Nephron progenitor cell (in vitro differentiated cells): ENCODE measurements around the gene SYNJ1.
A peak's percentile ranks its signal among the peaks of the same experiment; 100 is the strongest.

ENCODE experiments used
- DNase-seq: peaks from one replicate; pipeline ENCODE4 v3.0.0; 2021
- H3K27ac Mint-ChIP-seq: 2 replicates; pipeline ENCODE4 v1.8.0; 2021; ENCODE audit warnings: mild to moderate bottlenecking, moderate library complexity, mixed read lengths
- H3K27me3 Mint-ChIP-seq: 2 replicates; pipeline ENCODE4 v1.8.0; 2021; ENCODE audit warnings: mild to moderate bottlenecking, low read depth, mixed read lengths; ENCODE audit not compliant: poor library complexity
- H3K36me3 Mint-ChIP-seq: 2 replicates; pipeline ENCODE4 v1.8.0; 2021; ENCODE audit warnings: low read depth, mixed read lengths
- H3K4me1 Mint-ChIP-seq: 2 replicates; pipeline ENCODE4 v1.8.0; 2021; ENCODE audit warnings: mixed read lengths
- H3K4me3 Mint-ChIP-seq: 2 replicates; pipeline ENCODE4 v1.8.0; 2021; ENCODE audit warnings: mild to moderate bottlenecking, moderate library complexity, mixed read lengths
- H3K9me3 Mint-ChIP-seq: 2 replicates; pipeline ENCODE4 v1.8.0; 2021; ENCODE audit warnings: mild to moderate bottlenecking, moderate library complexity, mixed read lengths
- TF ChIP-seq, protein P1 (sequence below): fragments of 200-600 bp; sonication (generic); IDR thresholded peaks from 2 replicates; pipeline ENCODE4 v1.5.0; 2021; ENCODE audit warnings: antibody characterized with exemption

SYNJ1 gene

GRCh38 chr21:32710069-32710784, 17.6 kb downstream of the SYNJ1 start:
- Mint-ChIP-seq H3K36me3 (no peaks in the 10 kb centered on the region), H3K9me3 (no peaks in the 10 kb centered on the region), H3K4me3 (no peak overlapping the region), H3K4me1 (no peaks in the 10 kb centered on the region), H3K27me3 (peaks cover 4% of the 10 kb centered on the region), H3K27ac (no peak overlapping the region)
- TF ChIP-seq, protein P1, sequence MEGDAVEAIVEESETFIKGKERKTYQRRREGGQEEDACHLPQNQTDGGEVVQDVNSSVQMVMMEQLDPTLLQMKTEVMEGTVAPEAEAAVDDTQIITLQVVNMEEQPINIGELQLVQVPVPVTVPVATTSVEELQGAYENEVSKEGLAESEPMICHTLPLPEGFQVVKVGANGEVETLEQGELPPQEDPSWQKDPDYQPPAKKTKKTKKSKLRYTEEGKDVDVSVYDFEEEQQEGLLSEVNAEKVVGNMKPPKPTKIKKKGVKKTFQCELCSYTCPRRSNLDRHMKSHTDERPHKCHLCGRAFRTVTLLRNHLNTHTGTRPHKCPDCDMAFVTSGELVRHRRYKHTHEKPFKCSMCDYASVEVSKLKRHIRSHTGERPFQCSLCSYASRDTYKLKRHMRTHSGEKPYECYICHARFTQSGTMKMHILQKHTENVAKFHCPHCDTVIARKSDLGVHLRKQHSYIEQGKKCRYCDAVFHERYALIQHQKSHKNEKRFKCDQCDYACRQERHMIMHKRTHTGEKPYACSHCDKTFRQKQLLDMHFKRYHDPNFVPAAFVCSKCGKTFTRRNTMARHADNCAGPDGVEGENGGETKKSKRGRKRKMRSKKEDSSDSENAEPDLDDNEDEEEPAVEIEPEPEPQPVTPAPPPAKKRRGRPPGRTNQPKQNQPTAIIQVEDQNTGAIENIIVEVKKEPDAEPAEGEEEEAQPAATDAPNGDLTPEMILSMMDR, result no peak
- DNase-seq, result peak; percentile 17

DNA sequence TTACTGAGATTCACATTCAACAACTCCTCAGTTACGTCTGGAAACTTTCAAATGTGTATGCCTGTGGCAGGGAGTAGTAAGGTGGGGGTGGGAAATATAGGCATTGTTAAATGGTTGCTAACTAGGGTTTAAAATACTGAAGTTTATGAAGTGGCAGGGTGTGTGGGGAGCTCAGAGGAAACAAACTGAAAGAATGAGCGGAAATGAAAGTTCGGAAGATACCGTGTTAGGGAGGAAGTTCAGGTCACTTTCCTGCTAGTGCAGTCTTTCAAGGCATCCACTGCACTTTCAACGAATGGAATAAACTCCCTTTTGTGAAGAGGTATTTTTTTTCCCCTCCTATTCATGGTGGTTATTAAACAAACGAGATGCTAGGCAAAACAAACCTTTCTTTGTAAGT, 19.7 kb downstream of the SYNJ1 start:
- Mint-ChIP-seq H3K4me1 (no peaks in the 10 kb centered on the region), H3K27ac (peak overlapping the region; percentile 3), H3K27me3 (peaks cover 4% of the 10 kb centered on the region), H3K36me3 (no peaks in the 10 kb centered on the region), H3K4me3 (no peak overlapping the region), H3K9me3 (peaks cover 4% of the 10 kb centered on the region)
- DNase-seq, result no peak
- TF ChIP-seq, protein P1, result no peak

- TF ChIP-seq, protein P1, result no peak
- H3K27ac Mint-ChIP-seq, result no peak overlapping the region
- H3K9me3 Mint-ChIP-seq, result peaks cover 4% of the 10 kb centered on the region
- H3K27me3 Mint-ChIP-seq, result peaks cover 4% of the 10 kb centered on the region
- no peaks in the 10 kb centered on the region for H3K4me1 Mint-ChIP-seq
- no peaks in the 10 kb centered on the region for H3K36me3 Mint-ChIP-seq
- no peak overlapping the region for H3K4me3 Mint-ChIP-seq
- DNase-seq, result no peak
These were observed 21.9 kb downstream of the SYNJ1 start for GRCh38 chr21:32705901-32706300.

- H3K36me3 Mint-ChIP-seq, result no peaks in the 10 kb centered on the region
These were observed 22.7 kb downstream of the SYNJ1 start for GRCh38 chr21:32705139-32705538.

DNA sequence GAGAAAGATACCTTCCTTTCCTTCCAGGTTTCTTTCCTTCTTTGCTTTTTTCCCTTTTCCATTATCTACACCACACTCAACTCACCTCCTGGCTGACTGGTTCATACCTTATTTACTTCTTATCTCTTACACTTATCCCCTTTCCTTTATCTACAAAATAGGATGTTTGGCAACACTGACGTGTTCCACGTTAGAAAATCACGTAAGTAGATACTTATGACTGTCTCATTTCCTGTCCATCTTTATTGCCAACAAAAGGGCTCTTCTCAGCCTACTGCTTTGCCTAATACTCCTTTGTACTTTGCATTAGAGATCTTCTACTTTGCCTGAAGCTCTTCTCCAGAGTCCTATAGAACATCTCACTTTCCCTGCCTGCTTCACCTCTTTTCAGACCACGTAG, 25.1 kb downstream of the SYNJ1 start:
- no peaks in the 10 kb centered on the region for H3K36me3 Mint-ChIP-seq
- H3K4me1 Mint-ChIP-seq, result no peaks in the 10 kb centered on the region
- H3K27me3 Mint-ChIP-seq, result peaks cover 4% of the 10 kb centered on the region
- DNase-seq, result no peak
- H3K27ac Mint-ChIP-seq, result no peak overlapping the region
- TF ChIP-seq, protein P1, result no peak
- peaks cover 4% of the 10 kb centered on the region for H3K9me3 Mint-ChIP-seq
- H3K4me3 Mint-ChIP-seq, result no peak overlapping the region

More at GRCh38 chr21:32705139-32705538, 22.7 kb downstream of the SYNJ1 start:
- peaks cover 4% of the 10 kb centered on the region for H3K9me3 Mint-ChIP-seq
- TF ChIP-seq, protein P1, result no peak
- H3K27ac Mint-ChIP-seq, result no peak overlapping the region
- peaks cover 4% of the 10 kb centered on the region for H3K27me3 Mint-ChIP-seq
- H3K4me3 Mint-ChIP-seq, result no peak overlapping the region
- H3K4me1 Mint-ChIP-seq, result no peaks in the 10 kb centered on the region
- no peak for DNase-seq
